NK-92 (cell line): Measurements from ENCODE around the gene WIPF3.

Experiments
- DNase-seq: peaks from one replicate; lab custom pipeline; 2025; ENCODE audit not compliant: unreplicated experiment; lab: John Stamatoyannopoulos, UW

The WIPF3 gene

DNA sequence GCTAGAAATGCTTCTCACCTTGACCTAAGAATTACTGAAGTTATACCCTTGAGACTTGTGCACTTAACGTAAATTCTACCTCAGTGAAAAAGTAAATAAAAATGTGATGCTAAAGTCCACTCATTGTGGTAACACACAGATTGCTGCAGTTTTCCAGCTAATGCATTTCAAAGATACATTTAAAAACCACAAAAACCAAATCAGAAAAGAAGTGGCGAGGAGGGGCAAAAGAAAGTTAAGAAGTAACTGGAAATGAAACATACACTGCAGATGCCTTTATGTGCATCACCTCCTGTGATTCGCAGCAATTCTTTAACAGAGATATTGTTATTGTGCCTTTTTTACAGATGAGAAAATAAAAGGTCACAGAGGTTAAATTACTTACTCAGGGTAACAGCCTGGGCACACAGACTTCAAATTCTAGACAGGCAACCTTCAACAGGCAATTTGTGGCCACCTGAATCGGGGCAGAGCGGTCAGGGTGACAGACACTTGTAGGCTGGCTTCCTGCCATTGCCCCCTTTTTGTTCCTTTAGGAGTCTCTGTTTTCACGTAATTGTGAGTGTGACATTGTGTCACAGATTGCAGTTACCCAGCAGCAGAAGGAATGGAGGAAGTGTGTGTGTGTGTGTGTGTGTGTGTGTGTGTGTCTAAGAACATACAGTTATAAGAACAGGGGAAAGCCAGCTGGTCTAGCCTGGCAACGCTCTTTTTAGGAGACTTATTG lies 1.9 kb downstream of the WIPF3 start:
- no peak for DNase-seq

DNA sequence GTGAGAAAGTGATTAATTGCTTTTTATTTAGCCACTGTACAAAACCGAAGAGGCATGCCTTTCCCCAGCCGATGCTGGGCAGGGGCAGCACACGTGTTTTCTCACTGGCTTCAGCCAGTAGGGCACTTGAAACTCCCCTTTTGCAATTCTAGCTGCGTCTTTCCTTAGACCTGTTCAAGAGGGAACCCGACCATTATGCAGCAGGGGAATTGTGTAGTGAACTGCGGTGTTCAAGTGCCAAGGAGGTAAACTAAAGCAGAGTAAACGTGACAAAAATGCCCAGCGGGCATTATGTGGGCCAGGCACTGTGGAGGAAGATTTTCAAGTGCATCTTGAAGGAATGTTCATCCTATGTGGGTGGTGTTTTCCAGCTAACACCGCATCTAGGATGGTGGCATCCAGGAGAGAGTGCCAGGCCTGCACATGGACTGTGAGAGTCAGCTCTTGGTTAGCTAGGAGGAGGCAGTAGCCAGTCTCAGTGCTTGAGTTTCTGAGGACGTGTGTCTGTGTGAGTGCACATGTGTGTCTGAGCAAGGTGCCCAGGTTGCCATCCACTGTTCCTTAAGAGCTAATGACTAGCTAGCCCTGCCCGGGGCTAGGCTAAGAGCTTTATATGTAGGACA lies 3.3 kb downstream of the WIPF3 start:
- no peak for DNase-seq

DNA sequence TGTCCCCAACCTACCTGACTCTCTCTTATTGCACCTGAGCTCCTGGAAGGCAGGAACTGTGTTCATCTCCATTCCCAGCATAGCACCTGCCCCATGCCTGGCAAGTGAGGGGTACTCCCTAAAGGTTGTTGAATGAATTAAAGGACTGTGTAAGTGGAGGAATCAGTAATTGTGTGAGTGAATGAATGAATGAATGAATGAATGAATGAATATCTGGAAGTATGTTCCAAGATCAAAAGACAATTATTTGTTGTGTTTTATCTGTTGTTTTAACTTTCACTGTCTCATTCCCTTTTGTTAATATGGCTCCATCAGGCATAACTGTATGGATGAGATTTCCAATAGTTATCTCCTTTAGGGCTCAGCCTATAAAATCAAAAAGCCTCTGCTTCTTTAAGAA lies 4.0 kb downstream of the WIPF3 start:
- DNase-seq, result no peak

DNA sequence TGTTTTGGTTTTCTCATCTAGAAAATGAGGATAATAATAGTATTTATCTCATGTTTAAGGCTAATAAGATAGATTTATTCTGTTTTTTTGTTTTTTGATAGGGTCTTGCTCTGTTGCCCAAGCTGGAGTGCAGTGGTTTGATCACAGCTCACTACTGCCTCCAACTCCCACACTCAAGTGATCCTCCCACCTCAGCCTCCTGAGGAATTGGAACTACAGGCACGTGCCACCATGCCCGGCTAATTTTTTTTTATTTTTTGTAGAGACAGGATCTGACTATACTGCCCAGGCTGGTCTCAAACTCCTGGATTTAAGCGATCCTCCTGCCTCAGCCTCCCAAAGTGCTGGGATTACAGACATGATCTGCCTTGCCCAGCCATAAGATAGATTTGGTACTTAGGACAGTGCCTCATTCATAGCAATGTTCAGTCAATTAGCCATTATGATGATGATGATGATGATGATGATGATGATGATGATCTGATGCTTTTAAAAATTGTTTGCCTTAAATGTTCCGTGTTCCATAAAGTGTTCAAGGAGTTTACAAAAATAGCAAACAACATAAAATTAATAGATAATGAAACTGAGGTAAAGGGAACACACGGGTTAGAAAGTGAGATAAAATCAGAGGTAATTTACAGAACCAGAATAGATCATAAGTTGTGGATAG lies 4.6 kb downstream of the WIPF3 start:
- no peak for DNase-seq

DNA sequence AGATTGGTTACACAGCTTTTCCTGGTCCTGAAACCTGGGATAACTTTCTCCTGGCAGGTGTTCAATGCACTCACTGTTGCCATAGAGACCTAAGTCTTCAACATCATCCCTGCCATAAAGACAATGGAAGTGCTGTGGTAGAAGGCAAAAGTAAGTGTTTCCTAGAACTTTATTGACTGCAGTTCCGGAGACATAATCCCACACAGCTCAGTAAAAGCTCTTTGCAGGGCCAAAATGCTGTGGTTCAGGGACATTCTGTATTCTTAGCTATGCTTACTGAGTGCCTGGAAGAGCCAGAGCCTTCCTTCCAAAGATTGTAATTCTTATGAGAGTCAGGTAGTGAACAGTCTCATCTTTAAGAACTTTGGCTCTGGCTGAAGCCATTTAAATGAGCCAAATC lies 5.3 kb downstream of the WIPF3 start:
- no peak for DNase-seq

DNA sequence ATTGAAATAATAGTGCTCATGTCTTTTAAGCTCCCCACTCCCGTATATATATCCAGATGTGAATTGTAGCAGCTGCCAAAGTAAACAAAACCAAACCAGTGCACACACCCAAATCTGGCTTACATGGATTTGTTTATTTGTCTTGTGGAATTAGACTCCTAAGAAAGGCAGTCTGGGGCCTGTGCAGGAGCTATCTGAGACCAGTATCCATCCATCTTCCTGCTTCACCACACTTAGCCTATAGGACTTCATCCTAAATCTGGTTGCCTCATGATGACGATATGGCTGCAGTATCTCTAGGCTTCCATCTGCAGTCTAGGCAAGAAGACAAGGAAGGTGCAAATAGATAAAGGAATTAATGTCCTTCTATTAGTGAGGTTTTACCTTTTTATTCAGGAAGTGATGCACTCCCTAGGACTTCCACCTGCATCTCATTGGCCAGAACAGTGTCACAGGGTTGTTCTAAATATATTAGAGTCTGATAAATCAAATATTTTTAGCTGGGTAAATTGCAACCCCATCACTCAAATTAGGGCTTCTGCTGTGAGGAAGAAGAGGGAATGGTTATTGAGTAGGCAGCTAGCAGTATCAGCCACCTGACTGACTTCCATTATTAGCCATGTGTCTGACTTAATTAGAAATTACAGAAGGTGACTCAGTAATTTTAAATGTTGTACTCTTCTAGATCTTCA lies 6.0 kb downstream of the WIPF3 start:
- DNase-seq, result no peak

DNA sequence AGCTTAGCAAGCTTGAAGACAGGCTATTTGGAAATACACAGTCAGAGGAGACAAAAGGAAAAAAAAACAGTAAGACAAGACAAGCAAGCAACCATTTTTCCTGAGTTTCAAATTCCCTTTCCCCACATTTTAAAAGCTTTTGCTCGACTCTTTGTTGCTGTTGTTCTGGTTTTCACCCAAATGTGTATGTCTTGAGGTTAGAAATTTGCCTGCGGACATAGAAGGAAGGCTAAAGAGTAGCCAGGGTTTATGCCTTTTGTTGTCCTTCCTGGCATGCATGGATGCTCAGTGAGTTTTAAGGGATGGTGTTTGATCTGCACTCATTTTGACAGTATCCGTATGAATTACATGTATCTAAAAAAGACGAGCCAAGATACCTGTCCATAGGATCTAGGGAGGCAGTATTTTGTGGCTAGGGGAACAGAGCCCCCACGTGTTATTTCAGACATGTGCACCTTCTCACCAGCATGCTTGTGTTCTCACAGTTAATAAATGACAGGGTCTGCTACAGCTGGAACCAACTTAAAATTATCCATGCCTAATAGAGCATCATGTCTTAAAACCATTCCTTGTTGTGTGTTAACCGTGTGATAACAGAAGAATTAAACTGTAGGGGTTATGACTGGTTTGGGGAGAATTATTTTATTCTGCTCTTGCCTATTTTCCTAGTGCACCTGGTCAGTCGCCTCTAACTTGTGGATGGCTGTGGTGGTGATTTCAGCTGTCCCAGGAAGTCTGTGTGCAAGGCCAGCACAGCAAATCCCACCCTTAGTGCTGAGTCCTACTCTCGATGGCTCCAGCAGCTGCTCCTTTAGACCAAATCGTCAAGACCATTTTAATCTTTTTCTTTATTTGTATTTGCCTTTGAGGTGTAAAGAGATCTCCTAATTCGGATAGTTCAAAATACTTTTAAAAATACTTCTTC lies 9.1 kb downstream of the WIPF3 start:
- DNase-seq, result no peak

DNA sequence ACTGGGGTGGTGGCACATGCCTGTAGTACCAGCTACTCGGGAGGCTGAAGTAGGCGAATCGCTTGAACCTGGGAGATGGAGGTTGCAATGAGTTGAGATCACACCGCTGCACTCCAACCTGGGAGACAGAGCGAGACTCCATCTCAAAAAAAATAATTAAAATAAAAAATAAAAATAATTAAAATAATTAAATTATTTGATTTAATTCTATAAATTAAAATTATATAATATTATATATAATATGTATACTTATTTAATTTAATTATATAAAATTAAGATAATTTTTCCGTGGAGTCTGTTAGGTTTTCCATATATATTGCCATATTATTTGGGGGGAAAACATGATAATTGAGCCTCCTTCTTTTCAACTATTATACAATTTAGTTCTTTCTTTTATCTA lies 12.0 kb downstream of the WIPF3 start:
- no peak for DNase-seq

DNA sequence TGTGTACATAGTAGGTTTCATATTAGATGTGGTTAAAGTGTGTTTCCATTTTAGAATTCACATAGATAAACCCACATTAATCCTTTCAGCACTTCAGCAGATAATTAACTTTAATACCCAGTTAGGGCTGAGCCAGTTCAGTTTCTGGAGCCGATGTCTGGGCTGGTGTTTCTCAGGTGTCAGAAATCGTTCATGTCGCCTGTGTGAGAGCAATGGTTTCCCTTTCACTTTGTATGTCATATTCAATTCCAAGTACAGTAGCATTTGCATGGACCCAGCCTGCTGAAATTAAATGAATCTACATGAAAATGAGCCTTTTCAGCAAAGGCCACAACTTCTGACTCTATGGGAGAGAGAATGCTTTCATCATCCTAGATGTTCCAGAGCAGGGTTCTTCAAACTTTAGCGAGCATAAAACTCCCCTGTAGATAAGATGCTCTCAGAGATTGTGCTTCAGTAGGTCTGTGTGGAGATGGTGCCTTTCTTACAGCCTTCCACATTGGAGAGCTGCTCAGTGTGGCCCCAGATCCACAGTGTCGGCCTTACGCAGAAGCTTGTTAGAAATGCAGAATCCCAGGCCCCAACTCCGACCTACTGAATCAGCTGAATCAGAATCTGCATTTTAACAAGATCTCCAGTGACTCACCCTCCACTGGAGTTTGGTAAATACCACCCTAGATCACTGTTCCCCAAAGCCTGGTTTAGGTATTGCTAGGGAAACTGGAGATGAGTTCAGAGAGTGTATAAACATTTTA lies 19.6 kb downstream of the WIPF3 start:
- DNase-seq, result no peak

DNA sequence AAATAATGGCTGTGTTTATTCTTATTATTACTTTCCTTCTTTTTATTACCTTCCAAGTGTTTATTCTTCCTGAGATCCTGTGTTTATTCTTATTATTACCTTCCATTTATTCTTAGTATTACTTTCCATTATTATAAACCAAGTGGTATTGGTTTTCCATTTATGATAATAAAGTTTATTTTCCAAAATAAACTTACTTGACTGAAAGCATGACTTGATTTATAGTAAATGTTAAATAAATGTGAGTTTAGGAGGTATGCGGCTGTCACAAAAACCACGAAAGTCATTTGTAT lies 20.2 kb downstream of the WIPF3 start:
- DNase-seq, result no peak

DNA sequence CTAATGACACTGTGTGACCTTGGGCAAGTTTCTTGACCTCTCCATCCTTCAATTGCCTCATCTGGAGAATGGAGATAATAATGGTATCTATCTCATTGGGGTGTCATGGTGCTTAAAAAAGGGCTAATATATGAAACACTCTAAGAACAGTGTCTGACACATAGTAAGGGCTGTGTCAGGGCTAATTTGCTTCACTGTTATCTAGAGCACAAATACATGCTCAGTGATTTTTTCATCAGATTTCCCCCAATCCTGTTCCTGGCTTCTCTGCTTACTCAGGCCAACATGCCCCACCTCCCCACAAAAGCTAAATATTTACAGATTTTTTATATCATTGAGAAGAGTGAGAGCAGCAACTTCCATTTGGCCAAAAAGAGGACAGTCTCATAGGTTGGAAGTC lies 20.6 kb downstream of the WIPF3 start:
- no peak for DNase-seq

DNA sequence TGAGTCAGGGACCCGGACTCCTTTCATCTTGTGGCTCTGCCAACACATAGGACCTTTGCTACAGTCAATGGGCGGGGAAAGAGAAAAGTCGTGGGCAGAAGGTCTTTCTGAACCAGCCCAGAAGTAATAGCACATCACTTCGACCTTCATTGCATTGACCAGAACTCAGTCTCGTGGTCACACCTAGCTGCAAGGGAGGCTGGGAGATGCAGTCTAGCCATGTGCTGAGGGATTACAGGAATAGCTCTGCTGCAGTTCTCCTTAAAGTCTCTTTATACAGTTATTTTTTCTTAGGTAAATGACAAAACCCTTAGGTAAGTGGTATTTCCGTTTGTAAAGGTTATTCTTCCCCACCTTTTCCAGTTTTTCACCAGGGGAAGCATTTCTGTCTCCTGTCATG lies 25.4 kb downstream of the WIPF3 start:
- DNase-seq, result no peak

DNA sequence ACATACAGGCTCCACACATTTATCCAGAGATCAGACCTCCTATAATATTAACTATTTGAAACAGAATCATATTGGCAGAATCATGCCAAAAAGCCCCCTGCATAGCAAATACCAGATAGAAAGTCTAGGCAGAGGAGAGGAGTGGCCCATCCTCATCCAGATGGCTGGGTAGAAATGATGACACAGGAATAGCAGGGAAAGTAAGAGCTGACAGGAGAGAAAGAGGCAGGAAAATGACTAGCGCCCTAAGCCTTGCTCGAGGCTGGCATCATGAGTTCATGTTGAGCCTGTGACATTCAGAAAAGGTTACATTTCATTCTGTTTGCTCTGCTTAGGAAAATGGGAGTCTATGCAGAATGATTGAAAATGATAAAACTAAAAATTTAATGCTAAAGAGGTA lies 27.6 kb downstream of the WIPF3 start:
- DNase-seq, result no peak

DNA sequence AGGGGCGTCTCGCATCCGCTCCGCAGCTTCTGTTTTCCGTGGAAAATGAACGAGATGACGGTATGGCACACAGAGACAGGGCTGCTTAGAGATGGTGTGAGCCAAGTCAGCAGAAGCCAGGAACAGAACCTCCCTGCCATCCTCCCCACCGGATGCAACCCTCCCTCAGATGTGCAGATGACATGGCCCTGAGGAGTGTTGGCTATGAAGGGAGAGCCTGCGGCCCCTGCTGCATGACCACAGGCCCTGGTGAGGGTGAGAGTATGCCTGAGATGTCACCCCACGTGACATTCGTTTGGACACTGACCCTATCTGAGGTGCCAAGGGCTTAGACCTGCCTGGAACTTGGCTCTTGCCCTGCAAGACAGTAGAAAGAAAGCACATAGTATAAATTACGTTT lies 29.4 kb downstream of the WIPF3 start:
- DNase-seq, result no peak

DNA sequence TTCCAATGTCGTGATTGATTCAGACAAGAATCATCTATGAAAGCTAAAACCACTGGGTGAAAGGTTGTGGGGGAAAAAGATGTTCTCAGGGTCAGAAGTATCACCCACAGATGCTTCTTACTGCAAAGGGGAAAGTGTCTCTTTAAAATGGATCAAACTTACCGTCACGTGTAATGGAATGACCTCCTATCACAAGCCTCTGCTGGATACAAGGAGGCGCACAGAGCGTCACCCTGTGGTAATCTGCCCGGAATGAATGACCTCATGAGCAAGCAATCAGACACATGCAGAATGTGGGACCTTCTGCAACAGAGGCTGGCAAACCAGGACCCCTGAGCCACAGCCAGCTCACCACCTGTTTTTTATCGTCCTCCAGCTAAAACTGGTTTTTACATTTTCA lies 33.0 kb downstream of the WIPF3 start:
- no peak for DNase-seq

DNA sequence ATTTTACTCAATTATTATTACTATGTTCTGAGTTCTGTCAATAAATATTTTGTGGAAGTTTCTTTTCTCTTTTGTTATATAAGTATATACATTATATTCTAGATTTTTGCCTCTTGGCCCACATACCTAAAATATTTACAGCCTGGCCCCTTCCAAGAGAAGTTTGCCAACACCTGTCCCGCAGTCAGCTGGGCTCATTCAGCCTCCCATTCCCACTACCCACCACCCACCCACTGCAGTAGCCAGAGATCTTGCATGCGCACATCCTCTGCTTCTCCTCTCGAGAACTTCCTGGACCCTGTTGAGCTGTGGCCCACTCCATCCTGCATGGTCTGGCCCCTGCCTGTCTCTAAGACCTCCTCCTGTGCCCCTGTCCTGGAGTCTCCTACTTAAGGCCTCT lies 33.6 kb downstream of the WIPF3 start:
- no peak for DNase-seq

DNA sequence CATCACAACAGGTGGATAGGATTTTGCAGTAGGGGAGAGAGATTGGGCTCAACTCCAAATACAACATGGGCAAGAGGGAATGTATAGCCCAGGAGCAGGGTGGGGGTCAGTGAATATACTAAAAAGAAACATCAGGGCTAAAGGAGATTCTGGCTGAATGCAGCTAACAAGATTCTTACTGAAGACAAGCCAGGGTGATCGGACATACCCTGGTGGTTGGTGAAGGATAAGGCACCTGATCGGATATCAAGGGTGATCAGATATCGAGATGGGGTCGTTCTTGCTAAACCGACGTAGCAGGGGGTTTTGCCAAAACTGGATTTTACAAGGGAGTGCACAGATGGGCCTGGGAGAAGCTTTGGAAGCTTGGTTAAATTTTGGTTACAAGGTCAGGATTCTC lies 34.4 kb downstream of the WIPF3 start:
- no peak for DNase-seq

DNA sequence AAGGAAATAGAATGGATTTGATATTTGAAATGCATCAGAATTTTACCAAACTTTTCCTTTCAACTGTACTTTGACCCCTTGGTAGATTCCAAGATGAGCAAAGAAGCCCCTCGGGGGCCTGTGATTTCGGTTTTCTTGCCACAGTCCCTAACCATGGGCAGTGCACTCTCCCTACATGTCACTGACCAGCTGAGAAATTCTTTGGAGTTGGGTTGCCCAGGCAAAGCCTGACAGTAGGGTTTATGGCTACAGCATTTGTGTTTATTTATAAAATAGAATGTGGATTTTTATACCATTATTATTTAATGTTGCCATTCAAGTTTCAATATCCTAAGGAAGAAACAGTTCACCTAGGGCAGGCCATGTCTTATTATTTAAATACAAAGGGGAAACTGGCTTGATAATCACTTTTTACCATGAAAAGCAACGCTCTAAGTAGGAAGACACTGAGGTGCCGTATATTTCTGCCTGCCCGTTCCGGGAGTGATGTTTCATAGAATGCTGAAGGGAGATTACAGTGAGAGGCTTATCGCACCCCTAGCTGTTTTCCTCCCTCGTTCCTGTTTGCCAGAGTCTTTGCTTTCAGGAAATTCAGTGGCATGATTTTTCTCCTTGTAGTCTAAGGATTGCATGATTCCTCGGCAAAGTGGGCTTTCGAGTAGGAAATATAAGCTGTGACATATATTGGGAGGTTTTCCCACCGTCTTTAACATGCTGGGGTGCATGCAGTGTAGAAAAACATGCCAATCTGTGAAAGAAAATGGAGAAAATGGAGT lies 35.8 kb downstream of the WIPF3 start:
- no peak for DNase-seq

DNA sequence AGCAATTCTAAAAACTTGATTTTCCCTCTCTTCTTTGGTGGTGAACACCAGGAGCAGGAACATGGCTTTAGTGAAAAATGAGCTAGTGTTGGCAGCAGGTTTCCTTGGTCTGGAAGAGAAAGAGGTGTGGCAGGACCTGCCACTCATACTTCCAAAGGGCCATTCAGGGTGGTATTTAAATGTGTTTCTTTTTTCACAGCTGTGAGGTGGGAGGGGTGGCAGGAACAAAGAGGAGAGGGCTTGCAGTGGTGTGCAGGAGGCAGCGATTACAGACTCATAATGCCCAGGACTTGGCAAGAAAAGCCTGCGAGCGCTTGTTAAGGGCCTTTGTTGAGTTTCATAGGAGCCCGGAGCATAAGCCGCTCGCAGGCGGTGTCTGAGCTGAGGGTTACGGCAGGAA lies 36.8 kb downstream of the WIPF3 start:
- DNase-seq, result no peak

DNA sequence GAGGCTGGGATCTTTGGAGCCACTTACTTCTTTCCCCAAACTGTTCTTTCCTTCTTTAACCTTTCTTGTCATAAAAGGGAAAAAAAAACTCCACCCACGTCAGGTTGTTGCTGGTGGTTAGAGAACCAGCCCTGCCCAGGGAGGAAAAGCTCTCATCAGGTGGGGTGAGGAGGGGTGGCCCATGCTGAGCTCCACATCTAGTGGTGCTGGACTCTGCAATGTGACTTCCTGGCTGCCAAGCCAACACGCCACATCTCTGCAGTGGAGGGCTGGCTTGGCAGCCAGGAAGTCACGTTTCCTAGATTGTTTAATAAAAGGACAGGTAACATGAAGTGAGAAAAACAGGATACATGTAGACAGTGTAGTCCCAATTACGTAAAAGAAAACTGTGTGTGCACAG lies 37.4 kb downstream of the WIPF3 start:
- no peak for DNase-seq
